ENCODE measurements around the gene NDUFS7.

Gene NDUFS7

DNA sequence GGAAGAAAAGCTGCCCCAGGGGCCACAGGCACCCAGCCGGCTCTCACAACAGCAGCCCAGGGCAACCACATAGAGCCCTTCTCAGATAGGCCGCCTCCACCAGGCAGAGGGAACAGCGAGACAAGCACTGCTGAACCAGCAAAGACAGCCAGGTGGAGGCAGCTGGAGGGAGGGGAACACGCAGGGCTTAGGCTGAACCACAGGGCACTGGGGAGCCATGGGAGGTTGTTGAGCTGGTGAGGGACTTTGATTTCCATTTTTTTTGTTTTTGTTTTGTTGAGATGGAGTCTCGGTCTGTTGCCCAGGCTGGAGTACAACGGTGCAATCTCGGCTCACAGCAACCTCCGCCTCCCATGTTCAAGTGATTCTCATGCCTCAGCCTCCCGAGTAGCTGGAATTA, 14.1 kb downstream of the NDUFS7 start:
- DNase-seq (ENCODE audit: insufficient read length) (no peak), FAIRE-seq (no peak)
- no peak for TF ChIP-seq TAF1 (IDR thresholded peaks at IDR 0.05; ENCODE audit: borderline replicate concordance, low read depth, low read length)
- no peak for TF ChIP-seq POLR2AphosphoS5 (IDR thresholded peaks at IDR 0.05; ENCODE audit: low read depth, low read length)
- TF ChIP-seq POLR2A (IDR thresholded peaks at IDR 0.05; ENCODE audit: low read depth, low read length), result no peak

- FAIRE-seq (no peak), DNase-seq (ENCODE audit: insufficient read length) (no peak)
- TF ChIP-seq POLR2AphosphoS5 (IDR thresholded peaks at IDR 0.05; ENCODE audit: low read depth, low read length), result no peak
- no peak for TF ChIP-seq POLR2A (IDR thresholded peaks at IDR 0.05; ENCODE audit: low read depth, low read length)
- no peak for TF ChIP-seq TAF1 (IDR thresholded peaks at IDR 0.05; ENCODE audit: borderline replicate concordance, low read depth, low read length)
These were observed 15.4 kb downstream of the NDUFS7 start for GRCh38 chr19:1399079-1399478.

DNA sequence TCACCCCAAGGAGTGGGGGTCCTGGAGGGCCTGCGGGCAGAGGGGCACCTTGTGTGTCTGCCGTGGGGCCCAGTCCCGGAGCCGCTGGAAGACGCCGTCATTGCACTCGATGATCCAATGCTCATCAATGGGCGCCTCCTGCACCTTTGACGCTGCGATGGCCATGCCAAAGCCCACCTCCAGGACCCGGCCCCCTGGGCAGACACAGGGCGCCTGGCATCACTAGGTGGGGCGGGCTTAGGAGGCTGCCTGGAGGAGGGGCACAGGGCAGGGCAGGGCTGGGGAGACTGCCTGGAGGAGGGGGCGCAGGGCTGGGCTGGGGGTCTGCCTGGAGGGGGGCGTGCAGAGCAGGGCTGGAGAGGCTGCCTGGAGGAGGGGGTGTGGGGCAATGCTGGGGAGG, 16.0 kb downstream of the NDUFS7 start:
- FAIRE-seq (no peak), DNase-seq (ENCODE audit: insufficient read length) (no peak)
- TF ChIP-seq POLR2AphosphoS5 (IDR thresholded peaks at IDR 0.05; ENCODE audit: low read depth, low read length) (no peak), TAF1 (IDR thresholded peaks at IDR 0.05; ENCODE audit: borderline replicate concordance, low read depth, low read length) (no peak), POLR2A (IDR thresholded peaks at IDR 0.05; ENCODE audit: low read depth, low read length) (no peak)

GRCh38 chr19:1400281-1401137, 16.8 kb downstream of the NDUFS7 start:
- DNase-seq (ENCODE audit: insufficient read length) (peak; percentile 56), FAIRE-seq (no peak)
- TF ChIP-seq POLR2A (IDR thresholded peaks at IDR 0.05; ENCODE audit: low read depth, low read length) (no peak), TAF1 (IDR thresholded peaks at IDR 0.05; ENCODE audit: borderline replicate concordance, low read depth, low read length) (no peak), POLR2AphosphoS5 (IDR thresholded peaks at IDR 0.05; ENCODE audit: low read depth, low read length) (no peak)

- no peak for TF ChIP-seq POLR2AphosphoS5 (IDR thresholded peaks at IDR 0.05; ENCODE audit: low read depth, low read length)
- no peak for TF ChIP-seq TAF1 (IDR thresholded peaks at IDR 0.05; ENCODE audit: borderline replicate concordance, low read depth, low read length)
- no peak for TF ChIP-seq POLR2A (IDR thresholded peaks at IDR 0.05; ENCODE audit: low read depth, low read length)
- FAIRE-seq (peak; percentile 85), DNase-seq (ENCODE audit: insufficient read length) (peak; percentile 79)
These were observed 17.6 kb downstream of the NDUFS7 start, which contains the start of gene GAMT for GRCh38 chr19:1401138-1401888. Gene GAMT (minus strand): TSS chr19:1401542. CDS start chr19:1401476, 66 bp downstream.

- TF ChIP-seq TAF1 (IDR thresholded peaks at IDR 0.05; ENCODE audit: borderline replicate concordance, low read depth, low read length), result no peak
- no peak for TF ChIP-seq POLR2A (IDR thresholded peaks at IDR 0.05; ENCODE audit: low read depth, low read length)
- no peak for TF ChIP-seq POLR2AphosphoS5 (IDR thresholded peaks at IDR 0.05; ENCODE audit: low read depth, low read length)
- no peak for FAIRE-seq
- no peak for DNase-seq (ENCODE audit: insufficient read length)
These were observed 18.1 kb downstream of the NDUFS7 start for GRCh38 chr19:1401889-1402217.

- DNase-seq (ENCODE audit: insufficient read length), result no peak
- no peak for FAIRE-seq
- TF ChIP-seq POLR2A (IDR thresholded peaks at IDR 0.05; ENCODE audit: low read depth, low read length) (no peak), TAF1 (IDR thresholded peaks at IDR 0.05; ENCODE audit: borderline replicate concordance, low read depth, low read length) (no peak), POLR2AphosphoS5 (IDR thresholded peaks at IDR 0.05; ENCODE audit: low read depth, low read length) (no peak)
These were observed 18.8 kb downstream of the NDUFS7 start for GRCh38 chr19:1402411-1403070.

- peak; percentile 95 for DNase-seq (ENCODE audit: insufficient read length)
- FAIRE-seq, result peak; percentile 97
These were observed 23.2 kb downstream of the NDUFS7 start for GRCh38 chr19:1406774-1407527.

DNA sequence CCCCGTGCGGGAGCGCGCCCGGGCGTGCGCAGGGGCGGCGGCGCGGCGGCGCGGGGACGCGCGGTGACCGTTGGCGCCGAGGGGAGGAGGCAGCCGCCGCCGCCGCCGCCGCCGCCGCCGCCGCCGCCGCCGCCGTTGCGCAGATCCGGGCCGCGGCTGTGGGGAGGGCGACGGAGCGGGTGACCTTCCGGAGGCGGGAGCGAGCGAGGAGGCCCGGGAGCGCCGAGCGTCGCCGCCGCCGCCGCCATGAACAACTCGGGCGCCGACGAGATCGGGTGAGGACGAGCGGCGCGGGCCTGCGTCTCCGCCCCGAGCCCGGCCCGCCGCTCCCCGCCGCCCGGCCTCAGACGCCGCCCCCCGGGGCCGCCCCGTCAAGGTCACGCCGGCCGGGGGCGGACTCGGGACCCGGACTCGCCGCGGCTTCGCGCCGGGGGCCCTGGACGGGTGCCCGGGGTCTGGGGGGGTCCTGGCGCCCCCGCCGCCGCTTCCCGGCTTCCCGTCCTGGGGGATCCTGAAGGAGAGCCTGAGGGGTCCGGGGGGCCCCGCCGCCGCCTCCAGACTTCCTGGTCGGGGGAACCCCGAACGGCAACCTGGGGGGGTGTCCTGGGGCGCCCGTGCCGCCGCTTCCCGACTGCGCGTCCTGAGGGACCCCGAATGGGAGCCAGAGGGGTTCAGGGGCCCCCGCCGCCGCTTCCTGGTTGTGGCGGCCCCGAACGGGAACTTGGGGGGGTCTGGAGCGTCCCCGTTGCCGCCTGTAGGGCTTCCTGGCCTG, 24.0 kb downstream of the NDUFS7 start, which contains the start of gene DAZAP1:
DAZAP1 (plus strand) TSS at position 59 of the 772 bp plus-strand sequence; CDS start at position 247, 188 bp downstream.
- FAIRE-seq (no peak), DNase-seq (ENCODE audit: insufficient read length) (peak; percentile 66)
- TF ChIP-seq TAF1 (IDR thresholded peaks at IDR 0.05; ENCODE audit: borderline replicate concordance, low read depth, low read length) (no peak), POLR2AphosphoS5 (IDR thresholded peaks at IDR 0.05; ENCODE audit: low read depth, low read length) (no peak), POLR2A (IDR thresholded peaks at IDR 0.05; ENCODE audit: low read depth, low read length) (no peak; the same call in 1 of the 2 replicates)

More at GRCh38 chr19:1406774-1407527, 23.2 kb downstream of the NDUFS7 start:
- peak; percentile 69 for TF ChIP-seq POLR2AphosphoS5 (IDR thresholded peaks at IDR 0.05; ENCODE audit: low read depth, low read length)
- peak; percentile 67; the same call in 1 of the 2 replicates for TF ChIP-seq POLR2A (IDR thresholded peaks at IDR 0.05; ENCODE audit: low read depth, low read length)
- TF ChIP-seq TAF1 (IDR thresholded peaks at IDR 0.05; ENCODE audit: borderline replicate concordance, low read depth, low read length), result no peak
